Tibial nerve (tissue), 4 donors: ENCODE measurements around the gene DCAF15. TPM values are rescaled to one million over a fixed set of nuclear protein-coding genes. Genes with fewer than 3 reads are reported as not detected.

Experiments
- DNase-seq, 2 donors: peaks; one replicate each; pipeline ENCODE4 v3.0.0-alpha.2; 2019; ENCODE audit warnings: low spot score in 2 of 2
- H3K27ac ChIP-seq, 4 donors: fragments of 200-600 bp; sonication (generic) in 3 of 4; one replicate each; pipeline ENCODE4 v1.5.1; 2017 to 2019; ENCODE audit warnings: mild to moderate bottlenecking in 1 of 4
- H3K27me3 ChIP-seq, 2 donors: fragments of 200-600 bp; sonication (generic) in 1 of 2; one replicate each; pipeline versions ENCODE4 v1.5.1 to v1.6.0; 2017 to 2019
- H3K36me3 ChIP-seq, 3 donors: fragments of 200-600 bp; sonication (generic); one replicate each; pipeline ENCODE4 v1.5.1; 2018 to 2019
- H3K4me1 ChIP-seq, 4 donors: fragments of 200-600 bp; sonication (generic) in 3 of 4; one replicate each; pipeline ENCODE4 v1.5.1; 2017 to 2019
- H3K4me3 ChIP-seq, 4 donors: fragments of 200-600 bp; sonication (generic) in 3 of 4; one replicate each; pipeline ENCODE4 v1.5.1; 2017 to 2019; ENCODE audit warnings: mild to moderate bottlenecking in 1 of 4, moderate library complexity in 1 of 4
- H3K9me3 ChIP-seq, 4 donors: fragments of 200-600 bp; sonication (generic) in 3 of 4; one replicate each; pipeline ENCODE4 v1.5.1; 2017 to 2019
- CTCF ChIP-seq, 5 experiments: fragments of 200-600 bp in 3 of 5; fragments of 450-650 bp in 2 of 5; sonication (generic) in 3 of 5; IDR thresholded peaks; one replicate each; pipeline ENCODE4 v1.5.1; 2016 to 2019; ENCODE audit warnings: antibody characterized with exemption in 5 of 5, mild to moderate bottlenecking in 3 of 5, moderate library complexity in 2 of 5
- EP300 ChIP-seq, 2 donors: sonication (generic); formaldehyde crosslinking; IDR thresholded peaks; one replicate each; pipeline ENCODE4 v1.6.1; 2017; ENCODE audit warnings: antibody characterized with exemption in 2 of 2, mild to moderate bottlenecking in 1 of 2
- POLR2A ChIP-seq, 2 donors: fragments of 450-650 bp; IDR thresholded peaks; one replicate each; pipeline ENCODE4 v1.6.1; 2017; ENCODE audit warnings: antibody characterized with exemption in 2 of 2, mild to moderate bottlenecking in 2 of 2, moderate library complexity in 2 of 2
- WGBS, 2 donors: methylation state at CpG; one replicate each; pipeline ENCODE4 v1.1.5; 2018; 5-methylcytosine and 5-hydroxymethylcytosine counted together
- total RNA-seq, 4 donors: library from RNA; depleted of rRNA; stranded (reverse); fragments of >200 nt; gene quantifications; one replicate each; pipeline ENCODE4 v1.1.0, GENCODE V29; 2016

DCAF15 gene
- total RNA-seq, 4 donors from 2014 or later: 14.3 to 31.5 (median 19.3) TPM

- peaks cover 0 to 9% of the 10 kb centered on the region in 2 donors for H3K27me3 ChIP-seq
- H3K4me3 ChIP-seq: no peak overlapping the region
- no peaks in the 10 kb centered on the region for H3K4me1 ChIP-seq
- 85 to 87% methylated on average over 11 to 12 of the region's 17 CpGs for WGBS, 2 donors
- H3K9me3 ChIP-seq: no peaks in the 10 kb centered on the region
- TF ChIP-seq EP300 (IDR thresholded peaks at IDR 0.05) (no peak), POLR2A (IDR thresholded peaks at IDR 0.05) (no peak)
- peaks cover 0 to 60% (median 0%) of the 10 kb centered on the region in 3 donors for H3K36me3 ChIP-seq
- no peak overlapping the region for H3K27ac ChIP-seq
- DNase-seq: no peak
Measured at GRCh38 chr19:13930402-13930801, 21.9 kb upstream of the DCAF15 start.

- H3K4me1 ChIP-seq: no peaks in the 10 kb centered on the region
- 76 to 80% methylated on average over 12 of the region's 30 CpGs for WGBS, 2 donors
- no peak for DNase-seq
- TF ChIP-seq CTCF (IDR thresholded peaks at IDR 0.05) (no peak), EP300 (IDR thresholded peaks at IDR 0.05) (no peak), POLR2A (IDR thresholded peaks at IDR 0.05) (no peak)
- peaks cover 0 to 19% of the 10 kb centered on the region in 2 donors for H3K27me3 ChIP-seq
- no peaks in the 10 kb centered on the region for H3K9me3 ChIP-seq
- no peak overlapping the region for H3K27ac ChIP-seq
- H3K36me3 ChIP-seq: peaks cover 0 to 51% (median 0%) of the 10 kb centered on the region in 3 donors
- no peak overlapping the region for H3K4me3 ChIP-seq
Measured at GRCh38 chr19:13931391-13932148, 20.7 kb upstream of the DCAF15 start.

GRCh38 chr19:13932149-13932637 is 20.1 kb upstream of the DCAF15 start:
- 88 to 92% methylated on average over 6 of the region's 6 CpGs for WGBS, 2 donors
- DNase-seq: no peak
- no peaks in the 10 kb centered on the region for H3K9me3 ChIP-seq
- H3K36me3 ChIP-seq: peaks cover 0 to 45% (median 0%) of the 10 kb centered on the region in 3 donors
- H3K27ac ChIP-seq: no peak overlapping the region
- peaks cover 0 to 19% of the 10 kb centered on the region in 2 donors for H3K27me3 ChIP-seq
- no peak for TF ChIP-seq EP300 (IDR thresholded peaks at IDR 0.05)
- TF ChIP-seq CTCF (IDR thresholded peaks at IDR 0.05): no peak
- TF ChIP-seq POLR2A (IDR thresholded peaks at IDR 0.05): no peak
- H3K4me3 ChIP-seq: no peak overlapping the region
- no peaks in the 10 kb centered on the region for H3K4me1 ChIP-seq

- Histone ChIP-seq H3K27ac (no peak overlapping the region), H3K36me3 (peaks cover 0 to 37% (median 0%) of the 10 kb centered on the region in 3 donors), H3K27me3 (peaks cover 0 to 26% of the 10 kb centered on the region in 2 donors), H3K9me3 (no peaks in the 10 kb centered on the region), H3K4me1 (peaks cover 0 to 5% (median 2%) of the 10 kb centered on the region in 4 donors), H3K4me3 (no peak overlapping the region)
- 89 to 94% methylated on average over 17 to 21 of the region's 42 CpGs for WGBS, 2 donors
- TF ChIP-seq CTCF (IDR thresholded peaks at IDR 0.05) (no peak), POLR2A (IDR thresholded peaks at IDR 0.05) (no peak), EP300 (IDR thresholded peaks at IDR 0.05) (no peak)
- no peak for DNase-seq
Measured at GRCh38 chr19:13932911-13933393, 19.4 kb upstream of the DCAF15 start.

- Histone ChIP-seq H3K9me3 (no peaks in the 10 kb centered on the region), H3K36me3 (peaks cover 0 to 23% (median 0%) of the 10 kb centered on the region in 3 donors), H3K4me1 (peaks cover 0 to 15% (median 5%) of the 10 kb centered on the region in 4 donors), H3K27me3 (peaks cover 0 to 30% of the 10 kb centered on the region in 2 donors), H3K27ac (no peak overlapping the region), H3K4me3 (no peak overlapping the region)
- no peak for TF ChIP-seq CTCF (IDR thresholded peaks at IDR 0.05)
- no peak for TF ChIP-seq EP300 (IDR thresholded peaks at IDR 0.05)
- no peak for TF ChIP-seq POLR2A (IDR thresholded peaks at IDR 0.05)
- 95 to 100% methylated on average over 2 of the region's 2 CpGs for WGBS, 2 donors
- DNase-seq: no peak
Measured at GRCh38 chr19:13934785-13935109, 17.6 kb upstream of the DCAF15 start.
